ENCODE data around the gene TNIP3. TPM values are rescaled to one million over a fixed set of nuclear protein-coding genes. Genes with fewer than 3 reads are reported as not detected.

Gene TNIP3
- total and polyA plus RNA-seq, 2 donors (not counting 1 experiment from before 2014, with no cell fraction given), result 0.50 to 0.51 TPM

GRCh38 chr4:121151942-121152341 is 12.2 kb downstream of the TNIP3 start:
- Histone ChIP-seq H3K4me3 (replicated peaks in 1 of 4; ENCODE audit: control extremely low read depth in 1 of 4, insufficient read depth in 1 of 4, low read depth in 3 of 4, low read length in 4 of 4) (no peak overlapping the region), H3K4me2 (ENCODE audit: extremely low read depth, insufficient read depth, low read length) (no peak overlapping the region), H3K27ac (ENCODE audit: insufficient read depth, low read length) (no peak overlapping the region), H3K4me1 (ENCODE audit: control insufficient read depth, extremely low read depth, insufficient read depth, low read length) (no peaks in the 10 kb centered on the region), H4K20me1 (ENCODE audit: control insufficient read depth, extremely low read depth, insufficient read depth, low read length) (no peaks in the 10 kb centered on the region), H3K27me3 (ENCODE audit: control insufficient read depth, insufficient read depth, low read length) (no peaks in the 10 kb centered on the region), H3K79me2 (ENCODE audit: control insufficient read depth, insufficient read depth, low read length) (no peaks in the 10 kb centered on the region), H3K9ac (ENCODE audit: insufficient read depth, low read length) (no peak overlapping the region), H3K36me3 (ENCODE audit: control insufficient read depth, insufficient read depth, low read length) (no peaks in the 10 kb centered on the region), H2AFZ (ENCODE audit: low read length) (no peak overlapping the region), H3K9me3 (ENCODE audit: control insufficient read depth, insufficient read depth, low read depth, low read length) (no peaks in the 10 kb centered on the region)
- no peak for TF ChIP-seq CTCF (conservative IDR thresholded peaks at IDR 0.05 in 1 of 2, IDR thresholded peaks at IDR 0.05 in 1 of 2; ENCODE audit: low read depth in 1 of 2, low read length in 2 of 2)
- no peak for TF ChIP-seq EZH2 (IDR thresholded peaks at IDR 0.05; ENCODE audit: low read length, missing control alignments)
- no peak for DNase-seq (ENCODE audit: low read depth in 2 of 2)

- Histone ChIP-seq H3K79me2 (ENCODE audit: control insufficient read depth, insufficient read depth, low read length) (no peaks in the 10 kb centered on the region), H3K4me1 (ENCODE audit: control insufficient read depth, extremely low read depth, insufficient read depth, low read length) (no peaks in the 10 kb centered on the region), H3K27me3 (ENCODE audit: control insufficient read depth, insufficient read depth, low read length) (no peaks in the 10 kb centered on the region), H3K9ac (ENCODE audit: insufficient read depth, low read length) (no peak overlapping the region), H3K9me3 (ENCODE audit: control insufficient read depth, insufficient read depth, low read depth, low read length) (no peaks in the 10 kb centered on the region), H3K4me2 (ENCODE audit: extremely low read depth, insufficient read depth, low read length) (no peak overlapping the region), H2AFZ (ENCODE audit: low read length) (no peak overlapping the region), H3K4me3 (replicated peaks in 1 of 4; ENCODE audit: control extremely low read depth in 1 of 4, insufficient read depth in 1 of 4, low read depth in 3 of 4, low read length in 4 of 4) (no peak overlapping the region), H3K27ac (ENCODE audit: insufficient read depth, low read length) (no peak overlapping the region), H4K20me1 (ENCODE audit: control insufficient read depth, extremely low read depth, insufficient read depth, low read length) (no peaks in the 10 kb centered on the region), H3K36me3 (ENCODE audit: control insufficient read depth, insufficient read depth, low read length) (no peaks in the 10 kb centered on the region)
- no peak for DNase-seq (ENCODE audit: low read depth in 2 of 2)
- no peak for TF ChIP-seq CTCF (conservative IDR thresholded peaks at IDR 0.05 in 1 of 2, IDR thresholded peaks at IDR 0.05 in 1 of 2; ENCODE audit: low read depth in 1 of 2, low read length in 2 of 2)
- TF ChIP-seq EZH2 (IDR thresholded peaks at IDR 0.05; ENCODE audit: low read length, missing control alignments), result no peak
Measured at GRCh38 chr4:121150486-121150885, 13.6 kb downstream of the TNIP3 start.

GRCh38 chr4:121150003-121150402 is 14.1 kb downstream of the TNIP3 start:
- Histone ChIP-seq H3K36me3 (ENCODE audit: control insufficient read depth, insufficient read depth, low read length) (no peaks in the 10 kb centered on the region), H3K27me3 (ENCODE audit: control insufficient read depth, insufficient read depth, low read length) (no peaks in the 10 kb centered on the region), H3K4me3 (replicated peaks in 1 of 4; ENCODE audit: control extremely low read depth in 1 of 4, insufficient read depth in 1 of 4, low read depth in 3 of 4, low read length in 4 of 4) (no peak overlapping the region), H3K4me2 (ENCODE audit: extremely low read depth, insufficient read depth, low read length) (no peak overlapping the region), H3K4me1 (ENCODE audit: control insufficient read depth, extremely low read depth, insufficient read depth, low read length) (no peaks in the 10 kb centered on the region), H3K9me3 (ENCODE audit: control insufficient read depth, insufficient read depth, low read depth, low read length) (no peaks in the 10 kb centered on the region), H3K9ac (ENCODE audit: insufficient read depth, low read length) (no peak overlapping the region), H3K79me2 (ENCODE audit: control insufficient read depth, insufficient read depth, low read length) (no peaks in the 10 kb centered on the region), H2AFZ (ENCODE audit: low read length) (no peak overlapping the region), H4K20me1 (ENCODE audit: control insufficient read depth, extremely low read depth, insufficient read depth, low read length) (no peaks in the 10 kb centered on the region), H3K27ac (ENCODE audit: insufficient read depth, low read length) (no peak overlapping the region)
- TF ChIP-seq CTCF (conservative IDR thresholded peaks at IDR 0.05 in 1 of 2, IDR thresholded peaks at IDR 0.05 in 1 of 2; ENCODE audit: low read depth in 1 of 2, low read length in 2 of 2) (no peak), EZH2 (IDR thresholded peaks at IDR 0.05; ENCODE audit: low read length, missing control alignments) (no peak)
- DNase-seq (ENCODE audit: low read depth in 2 of 2), result peak in 1 of 2 donors; percentile 79
